ENCODE measurements around the gene OR5AC2.
A peak's percentile ranks its signal among the peaks of the same experiment; 100 is the strongest.

The OR5AC2 gene

DNA sequence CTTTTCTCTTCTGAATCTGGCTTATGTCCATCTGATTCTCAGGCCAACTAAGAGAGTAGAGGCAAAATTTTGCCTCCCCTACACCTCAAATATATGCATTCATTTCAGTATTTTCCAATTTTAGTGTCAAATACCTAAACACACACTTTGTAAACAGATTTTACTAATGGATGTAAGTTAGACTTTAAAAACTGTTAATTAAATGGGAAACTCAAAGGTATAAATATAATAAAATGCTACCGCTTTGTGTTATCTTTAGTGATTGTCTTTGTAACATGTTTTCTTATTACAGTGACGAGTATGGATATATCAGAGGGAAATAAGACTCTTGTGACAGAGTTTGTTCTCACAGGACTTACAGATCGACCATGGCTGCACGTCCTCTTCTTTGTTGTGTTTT lies at the start of gene OR5AC2:
Gene OR5AC2 (plus strand): TSS at position 301 of the 400 bp plus-strand sequence. CDS start 0 bp downstream, at position 301.
- TF ChIP-seq GATA1 (IDR thresholded peaks at IDR 0.05; ENCODE audit: low read depth, low read length) = no peak
- TF ChIP-seq POLR2A (IDR thresholded peaks at IDR 0.05; ENCODE audit: low read length) = no peak
- no peak for DNase-seq

DNA sequence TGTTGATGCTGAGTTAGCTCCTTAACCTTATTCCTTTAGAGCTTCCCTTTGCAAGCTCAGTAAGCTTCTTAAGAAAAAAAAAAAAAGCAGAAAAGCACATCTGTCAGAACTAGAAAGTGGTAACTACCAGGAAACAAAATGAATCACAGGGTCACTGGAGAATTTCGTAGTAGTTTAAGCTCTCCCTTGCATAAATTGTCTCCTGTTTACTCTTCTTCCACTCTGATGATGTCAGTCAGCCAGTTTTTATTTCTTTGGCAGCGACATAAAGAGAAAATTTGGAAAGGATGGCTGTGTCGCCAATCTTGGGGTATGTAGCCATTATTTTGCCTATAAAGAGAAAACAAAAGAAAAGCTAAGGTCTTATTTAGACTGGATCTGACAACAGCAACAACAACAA lies 48.7 kb upstream of the OR5AC2 start:
- TF ChIP-seq GATA1 (IDR thresholded peaks at IDR 0.05; ENCODE audit: low read depth, low read length) = no peak
- no peak for TF ChIP-seq POLR2A (IDR thresholded peaks at IDR 0.05; ENCODE audit: low read length)
- DNase-seq = no peak

DNA sequence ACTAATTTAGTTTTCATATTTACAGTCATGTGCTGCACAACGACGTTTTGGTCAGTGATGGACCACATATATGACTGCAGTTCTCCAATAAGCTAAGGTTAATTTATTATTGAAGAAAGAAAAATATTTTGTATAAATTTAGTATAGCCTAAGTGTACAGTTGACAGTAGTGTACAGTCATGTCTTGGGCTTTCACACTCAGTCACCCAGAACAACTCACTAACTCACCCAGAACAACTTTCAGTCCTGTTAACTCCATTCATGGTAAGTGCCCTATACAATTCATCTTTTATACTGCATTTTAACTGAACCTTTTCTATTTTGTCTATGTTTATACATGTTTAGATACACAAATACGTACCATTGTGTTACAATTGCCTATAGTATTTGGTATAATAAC lies 48.1 kb upstream of the OR5AC2 start:
- no peak for DNase-seq
- TF ChIP-seq POLR2A (IDR thresholded peaks at IDR 0.05; ENCODE audit: low read length) = no peak
- TF ChIP-seq GATA1 (IDR thresholded peaks at IDR 0.05; ENCODE audit: low read depth, low read length) = no peak

GRCh38 chr3:98039322-98040024 lies 47.5 kb upstream of the OR5AC2 start:
- TF ChIP-seq GATA1 (IDR thresholded peaks at IDR 0.05; ENCODE audit: low read depth, low read length) (no peak), POLR2A (IDR thresholded peaks at IDR 0.05; ENCODE audit: low read length) (no peak)
- peak; percentile 81 to 83 for DNase-seq

GRCh38 chr3:98041350-98041749 lies 45.6 kb upstream of the OR5AC2 start:
- no peak for DNase-seq
- TF ChIP-seq POLR2A (IDR thresholded peaks at IDR 0.05; ENCODE audit: low read length) = no peak
- TF ChIP-seq GATA1 (IDR thresholded peaks at IDR 0.05; ENCODE audit: low read depth, low read length) = no peak

DNA sequence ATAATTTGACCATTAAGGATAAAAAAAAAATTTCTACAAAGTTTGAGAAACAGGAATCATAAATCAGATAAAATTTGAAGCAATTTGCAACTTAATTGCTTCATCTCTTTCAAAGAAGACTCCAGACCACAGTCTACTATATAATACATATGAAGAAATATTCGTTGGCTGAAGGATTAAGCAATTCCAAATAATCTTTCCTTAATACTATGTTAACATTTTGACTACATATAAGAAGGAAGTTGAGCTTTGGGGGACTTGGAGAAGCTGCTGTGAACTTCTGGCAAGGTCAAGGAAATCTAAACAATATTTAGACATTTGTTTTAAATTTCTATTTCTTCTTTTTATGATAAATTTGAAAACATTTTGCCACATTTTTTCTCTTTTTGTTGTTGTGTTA lies 38.4 kb upstream of the OR5AC2 start:
- no peak for DNase-seq
- no peak for TF ChIP-seq POLR2A (IDR thresholded peaks at IDR 0.05; ENCODE audit: low read length)
- TF ChIP-seq GATA1 (IDR thresholded peaks at IDR 0.05; ENCODE audit: low read depth, low read length) = no peak

GRCh38 chr3:98049271-98049670 lies 37.7 kb upstream of the OR5AC2 start:
- TF ChIP-seq POLR2A (IDR thresholded peaks at IDR 0.05; ENCODE audit: low read length) = no peak
- TF ChIP-seq GATA1 (IDR thresholded peaks at IDR 0.05; ENCODE audit: low read depth, low read length) = no peak
- DNase-seq = no peak

- TF ChIP-seq GATA1 (IDR thresholded peaks at IDR 0.05; ENCODE audit: low read depth, low read length) = no peak
- no peak for TF ChIP-seq POLR2A (IDR thresholded peaks at IDR 0.05; ENCODE audit: low read length)
- no peak for DNase-seq
Measured at GRCh38 chr3:98056035-98056434, 30.9 kb upstream of the OR5AC2 start.

GRCh38 chr3:98057631-98058030 lies 29.3 kb upstream of the OR5AC2 start:
- DNase-seq = no peak

DNA sequence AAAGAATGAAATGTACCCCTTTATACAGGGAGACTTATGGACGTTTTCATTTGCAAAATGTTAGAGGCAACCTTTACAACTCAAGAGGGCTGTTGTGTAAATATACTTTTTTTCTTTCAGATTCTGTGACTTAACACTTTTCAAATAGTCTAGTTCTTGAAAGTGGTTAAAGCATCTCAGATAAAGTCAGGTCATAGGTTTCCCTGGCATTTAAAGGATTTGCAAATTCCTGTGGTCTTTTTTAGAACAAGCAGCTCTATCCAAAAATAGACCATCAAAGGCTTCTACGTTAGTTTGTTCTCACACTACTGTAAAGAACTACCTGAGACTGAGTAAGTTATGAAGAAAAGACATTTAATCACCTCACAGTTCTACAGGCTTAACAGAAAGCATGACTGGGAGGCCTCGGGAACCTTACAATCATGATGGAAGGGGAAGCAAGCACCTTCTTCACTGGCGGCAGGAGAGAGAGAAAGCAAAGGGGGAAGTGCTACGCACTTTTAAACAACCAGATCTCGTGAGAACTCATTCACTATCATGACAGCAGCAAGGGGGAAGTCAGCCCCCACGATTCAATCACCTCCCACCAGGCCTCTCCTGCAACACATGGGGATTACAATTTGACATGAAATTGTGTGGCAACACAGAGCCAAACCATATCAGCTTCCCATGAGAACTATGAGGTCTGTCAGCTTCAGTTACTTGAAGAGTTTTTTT lies 28.6 kb upstream of the OR5AC2 start:
- DNase-seq = peak; percentile 53 to 75
- no peak for TF ChIP-seq POLR2A (IDR thresholded peaks at IDR 0.05; ENCODE audit: low read length)

More at GRCh38 chr3:98057631-98058030, 29.3 kb upstream of the OR5AC2 start:
- no peak for TF ChIP-seq POLR2A (IDR thresholded peaks at IDR 0.05; ENCODE audit: low read length)
- TF ChIP-seq GATA1 (IDR thresholded peaks at IDR 0.05; ENCODE audit: low read depth, low read length) = no peak

DNA sequence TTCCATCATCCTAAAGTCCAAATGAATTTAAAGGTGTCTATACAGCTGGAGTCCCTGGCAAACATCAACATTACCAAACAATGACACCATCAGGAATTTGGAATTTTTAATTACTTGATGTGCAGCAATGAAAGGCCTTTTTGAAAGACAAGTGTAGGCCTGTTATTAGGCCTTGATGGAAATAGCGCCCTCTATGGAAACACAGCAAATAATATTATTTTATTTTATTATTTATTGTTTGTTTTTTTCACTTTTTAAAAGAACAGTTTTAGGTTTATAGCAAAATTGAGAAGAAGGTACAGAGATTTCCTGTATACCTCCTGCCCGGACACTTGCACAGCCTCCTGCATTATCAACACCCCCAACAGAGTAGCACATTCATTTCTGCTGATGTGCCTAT lies 18.1 kb upstream of the OR5AC2 start:
- TF ChIP-seq GATA1 (IDR thresholded peaks at IDR 0.05; ENCODE audit: low read depth, low read length) (no peak), POLR2A (IDR thresholded peaks at IDR 0.05; ENCODE audit: low read length) (no peak)
- no peak for DNase-seq

DNA sequence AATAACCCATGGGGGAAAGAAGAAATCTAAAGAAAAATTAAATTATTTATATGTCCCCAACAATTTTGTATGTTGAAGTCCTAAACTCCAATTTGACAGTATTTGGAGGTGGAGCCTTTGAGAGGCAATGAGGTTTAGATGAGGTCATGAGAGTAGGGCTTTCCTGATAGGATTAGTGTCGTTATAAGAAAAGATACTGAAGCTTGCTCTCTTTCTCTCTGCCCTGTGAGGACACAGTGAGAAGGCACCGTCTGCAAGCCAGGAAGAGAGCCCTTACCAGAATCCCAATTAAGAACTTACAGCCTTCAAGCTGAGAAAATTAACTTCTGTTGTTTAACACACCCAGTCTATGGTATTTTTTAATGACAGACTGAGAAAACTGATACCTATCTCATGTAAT lies 16.1 kb upstream of the OR5AC2 start:
- TF ChIP-seq GATA1 (IDR thresholded peaks at IDR 0.05; ENCODE audit: low read depth, low read length) = no peak
- TF ChIP-seq POLR2A (IDR thresholded peaks at IDR 0.05; ENCODE audit: low read length) = no peak
- no peak for DNase-seq

GRCh38 chr3:98073486-98073885 lies 13.5 kb upstream of the OR5AC2 start:
- TF ChIP-seq GATA1 (IDR thresholded peaks at IDR 0.05; ENCODE audit: low read depth, low read length) (no peak), POLR2A (IDR thresholded peaks at IDR 0.05; ENCODE audit: low read length) (no peak)
- DNase-seq = no peak

GRCh38 chr3:98095882-98096281 lies 8.9 kb downstream of the OR5AC2 start:
- DNase-seq = no peak
- TF ChIP-seq POLR2A (IDR thresholded peaks at IDR 0.05; ENCODE audit: low read length) (no peak), GATA1 (IDR thresholded peaks at IDR 0.05; ENCODE audit: low read depth, low read length) (no peak)

DNA sequence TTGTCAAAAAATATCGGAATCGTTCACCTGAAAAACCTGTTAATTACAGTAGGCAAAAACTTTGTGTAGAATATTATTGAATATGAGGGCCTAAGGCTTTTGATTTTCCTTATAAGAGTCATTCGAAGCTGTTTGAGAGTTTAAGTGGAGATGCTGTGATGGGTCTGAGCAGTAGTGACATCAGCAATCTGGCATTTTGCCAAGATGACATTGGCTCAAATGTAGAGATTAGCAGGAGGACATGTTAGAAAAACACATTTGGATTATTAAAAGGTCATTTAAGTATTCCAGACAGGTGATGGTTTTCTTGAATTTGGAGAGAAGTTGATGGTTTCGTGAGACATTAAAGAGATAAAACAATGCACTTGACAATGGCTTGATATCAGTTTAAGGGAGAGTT lies 12.9 kb downstream of the OR5AC2 start:
- peak; percentile 1 to 12 for DNase-seq
- TF ChIP-seq POLR2A (IDR thresholded peaks at IDR 0.05; ENCODE audit: low read length) (no peak), GATA1 (IDR thresholded peaks at IDR 0.05; ENCODE audit: low read depth, low read length) (no peak)

All from erythroblast (primary cell).